ENCODE data around the gene SOAT2. TPM values are rescaled to one million over a fixed set of nuclear protein-coding genes. Genes with fewer than 3 reads are reported as not detected.

The SOAT2 gene
- total RNA-seq, 4 donors from 2014 or later = 13.3 to 55.0 (median 34.5) TPM; not detected in 1

- Histone ChIP-seq H3K4me1 (peaks cover 0 to 43% (median 7%) of the 10 kb centered on the region in 4 donors), H3K27ac (no peak overlapping the region), H3K27me3 (no peaks in the 10 kb centered on the region), H3K4me3 (no peak overlapping the region), H3K9me3 (no peaks in the 10 kb centered on the region), H3K36me3 (peaks cover 0 to 30% (median 0%) of the 10 kb centered on the region in 3 donors)
- no peak for TF ChIP-seq CTCF (IDR thresholded peaks at IDR 0.05)
- no peak for TF ChIP-seq POLR2A (IDR thresholded peaks at IDR 0.05)
- DNase-seq = peak in 1 of 3 donors; percentile 8
Measured at GRCh38 chr12:53076461-53076860, 26.8 kb upstream of the SOAT2 start.

GRCh38 chr12:53077030-53077429 lies 26.3 kb upstream of the SOAT2 start:
- Histone ChIP-seq H3K9me3 (no peaks in the 10 kb centered on the region), H3K27me3 (no peaks in the 10 kb centered on the region), H3K4me1 (peaks cover 0 to 38% (median 7%) of the 10 kb centered on the region in 4 donors), H3K4me3 (no peak overlapping the region), H3K27ac (no peak overlapping the region), H3K36me3 (peaks cover 0 to 30% (median 0%) of the 10 kb centered on the region in 3 donors)
- TF ChIP-seq POLR2A (IDR thresholded peaks at IDR 0.05) (no peak), CTCF (IDR thresholded peaks at IDR 0.05) (no peak)
- DNase-seq = peak in 1 of 3 donors; percentile 26

- no peaks in the 10 kb centered on the region for H3K9me3 ChIP-seq
- H3K4me3 ChIP-seq = peak overlapping the region; percentile 60 to 80 (median 74)
- H3K4me1 ChIP-seq = peaks cover 0 to 23% (median 0%) of the 10 kb centered on the region in 4 donors
- no peaks in the 10 kb centered on the region for H3K27me3 ChIP-seq
- DNase-seq = peak in 2 of 3 donors; percentile 38 to 71
- peak overlapping the region; percentile 76 to 93 (median 87) for H3K27ac ChIP-seq
- TF ChIP-seq POLR2A (IDR thresholded peaks at IDR 0.05) = no peak
- TF ChIP-seq CTCF (IDR thresholded peaks at IDR 0.05) = peak in 2 of 6 experiments; percentile 15 to 20
- H3K36me3 ChIP-seq = peaks cover 0 to 25% (median 0%) of the 10 kb centered on the region in 3 donors
Measured at GRCh38 chr12:53078425-53079225, 24.7 kb upstream of the SOAT2 start.

GRCh38 chr12:53079226-53080117 lies 23.8 kb upstream of the SOAT2 start, which contains the start of gene SPRYD3:
Gene SPRYD3 (minus strand): TSS chr12:53079390. CDS start chr12:53079333, 57 bp downstream.
- Histone ChIP-seq H3K4me1 (peaks cover 0 to 16% (median 0%) of the 10 kb centered on the region in 4 donors), H3K27me3 (no peaks in the 10 kb centered on the region), H3K9me3 (no peaks in the 10 kb centered on the region), H3K27ac (peak within 1 kb of the TSS; percentile 76 to 93 (median 87)), H3K36me3 (peaks cover 0 to 21% (median 0%) of the 10 kb centered on the region in 3 donors), H3K4me3 (peak within 1 kb of the TSS; percentile 60 to 80 (median 74))
- TF ChIP-seq POLR2A (IDR thresholded peaks at IDR 0.05) (peak; percentile 75 to 84), CTCF (IDR thresholded peaks at IDR 0.05) (no peak)
- peak; percentile 98 to 99 (median 99) for DNase-seq

- no peaks in the 10 kb centered on the region for H3K9me3 ChIP-seq
- DNase-seq = no peak
- no peak overlapping the region for H3K27ac ChIP-seq
- H3K4me3 ChIP-seq = no peak overlapping the region
- H3K36me3 ChIP-seq = no peaks in the 10 kb centered on the region
- H3K27me3 ChIP-seq = no peaks in the 10 kb centered on the region
- TF ChIP-seq CTCF (IDR thresholded peaks at IDR 0.05) = no peak
- TF ChIP-seq POLR2A (IDR thresholded peaks at IDR 0.05) = no peak
- H3K4me1 ChIP-seq = peaks cover 0 to 10% (median 0%) of the 10 kb centered on the region in 4 donors
Measured at GRCh38 chr12:53082637-53083175, 20.6 kb upstream of the SOAT2 start.
